Epithelial cell of proximal tubule (primary cell): Measurements from ENCODE around the gene RPS6KA1. TPM values are rescaled to one million over a fixed set of nuclear protein-coding genes. Genes with fewer than 3 reads are reported as not detected.

Source experiments
- DNase-seq: peaks from one replicate; pipeline ENCODE4 v3.0.0-alpha.2; 2011; ENCODE audit warnings: low read depth
- H3K4me3 ChIP-seq: 2 replicates; pipeline ENCODE4 v1.5.1; 2011; ENCODE audit warnings: low read depth, mild to moderate bottlenecking, low read length
- CTCF ChIP-seq: conservative IDR thresholded peaks from 2 replicates; pipeline ENCODE4 v1.5.1; 2012; ENCODE audit warnings: low read depth, mild to moderate bottlenecking, low read length
- total RNA-seq: library from RNA; depleted of rRNA; stranded (reverse); fragments of >200 nt; gene quantifications from 2 replicates; pipeline ENCODE4 v1.2.3, GENCODE V29; 2015

Gene RPS6KA1
- total RNA-seq, 1 donor from 2014 or later, result 66.5 TPM

GRCh38 chr1:26552720-26553119 lies 23.2 kb downstream of the RPS6KA1 start:
- no peak overlapping the region for H3K4me3 ChIP-seq
- no peak for DNase-seq
- TF ChIP-seq CTCF, result no peak

GRCh38 chr1:26553942-26554682 lies 24.6 kb downstream of the RPS6KA1 start:
- DNase-seq, result no peak
- H3K4me3 ChIP-seq, result no peak overlapping the region
- TF ChIP-seq CTCF, result no peak

- DNase-seq, result no peak
- TF ChIP-seq CTCF, result no peak
These were observed 25.2 kb downstream of the RPS6KA1 start for GRCh38 chr1:26554781-26555180.

GRCh38 chr1:26555550-26555981 lies 26.0 kb downstream of the RPS6KA1 start:
- no peak for DNase-seq
- H3K4me3 ChIP-seq, result no peak overlapping the region
- no peak for TF ChIP-seq CTCF

More at GRCh38 chr1:26554781-26555180, 25.2 kb downstream of the RPS6KA1 start:
- H3K4me3 ChIP-seq, result no peak overlapping the region

GRCh38 chr1:26556111-26556510 lies 26.6 kb downstream of the RPS6KA1 start:
- no peak for DNase-seq
- no peak for TF ChIP-seq CTCF

GRCh38 chr1:26557008-26557407 lies 27.4 kb downstream of the RPS6KA1 start:
- TF ChIP-seq CTCF, result no peak
- no peak for DNase-seq
- H3K4me3 ChIP-seq, result no peak overlapping the region

More at GRCh38 chr1:26556111-26556510, 26.6 kb downstream of the RPS6KA1 start:
- no peak overlapping the region for H3K4me3 ChIP-seq

GRCh38 chr1:26558685-26559048 lies 29.1 kb downstream of the RPS6KA1 start:
- no peak overlapping the region for H3K4me3 ChIP-seq
- no peak for DNase-seq
- TF ChIP-seq CTCF, result no peak
